ENCODE measurements around the gene KRTAP13-1.

KRTAP13-1 gene

GRCh38 chr21:30395731-30396130 is at the start of gene KRTAP13-1:
Gene KRTAP13-1, plus strand, starts transcription at chr21:30396031. Its CDS starts 56 bp downstream, at chr21:30396087.
- Mint-ChIP-seq H3K27ac (no peak within 1 kb of the TSS), H3K9me3 (no peaks in the 10 kb centered on the region), H3K27me3 (peaks cover 7% of the 10 kb centered on the region), H3K4me1 (no peaks in the 10 kb centered on the region), H3K36me3 (no peaks in the 10 kb centered on the region), H3K4me3 (no peak within 1 kb of the TSS)

DNA sequence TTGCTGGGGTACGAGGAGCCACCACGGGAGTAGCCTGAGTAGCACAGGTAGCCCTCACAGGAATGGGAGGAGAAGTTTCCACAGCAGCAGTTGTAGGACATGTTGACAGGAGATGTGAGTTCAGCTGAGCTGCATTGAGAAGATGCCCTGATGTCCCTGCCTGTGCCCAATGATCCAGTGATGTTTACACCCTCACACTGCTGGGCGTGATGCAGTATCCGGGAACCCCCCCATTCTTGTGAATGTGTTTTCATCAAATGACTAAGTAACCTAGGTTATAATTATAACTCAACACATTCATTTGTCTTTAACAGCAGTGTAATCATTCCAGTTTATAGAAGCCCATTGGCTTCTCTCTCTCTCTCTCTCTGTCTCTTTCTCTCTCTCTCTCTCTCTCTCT is 47.3 kb upstream of the KRTAP13-1 start, which contains the start of gene KRTAP23-1:
Gene KRTAP23-1, minus strand, starts transcription at position 101 of the 400 bp plus-strand sequence. Its CDS starts 0 bp downstream, at position 101.
- Mint-ChIP-seq H3K27ac (no peak within 1 kb of the TSS), H3K9me3 (no peaks in the 10 kb centered on the region), H3K4me1 (no peaks in the 10 kb centered on the region), H3K36me3 (no peaks in the 10 kb centered on the region), H3K4me3 (no peak within 1 kb of the TSS), H3K27me3 (peaks cover 3% of the 10 kb centered on the region)

- H3K27me3 Mint-ChIP-seq, result peaks cover 3% of the 10 kb centered on the region
- no peaks in the 10 kb centered on the region for H3K9me3 Mint-ChIP-seq
- H3K4me1 Mint-ChIP-seq, result no peaks in the 10 kb centered on the region
- H3K36me3 Mint-ChIP-seq, result no peaks in the 10 kb centered on the region
- H3K4me3 Mint-ChIP-seq, result no peak overlapping the region
- H3K27ac Mint-ChIP-seq, result no peak overlapping the region
These were observed 46.3 kb upstream of the KRTAP13-1 start for GRCh38 chr21:30349572-30349971.

GRCh38 chr21:30351534-30351933 is 44.3 kb upstream of the KRTAP13-1 start:
- no peak overlapping the region for H3K4me3 Mint-ChIP-seq
- H3K4me1 Mint-ChIP-seq, result no peaks in the 10 kb centered on the region
- H3K9me3 Mint-ChIP-seq, result no peaks in the 10 kb centered on the region
- H3K27ac Mint-ChIP-seq, result no peak overlapping the region
- no peaks in the 10 kb centered on the region for H3K36me3 Mint-ChIP-seq
- H3K27me3 Mint-ChIP-seq, result peaks cover 7% of the 10 kb centered on the region

- Mint-ChIP-seq H3K27ac (no peak overlapping the region), H3K4me3 (no peak overlapping the region), H3K9me3 (no peaks in the 10 kb centered on the region), H3K4me1 (no peaks in the 10 kb centered on the region), H3K27me3 (peaks cover 9% of the 10 kb centered on the region), H3K36me3 (no peaks in the 10 kb centered on the region)
These were observed 41.4 kb upstream of the KRTAP13-1 start for GRCh38 chr21:30354308-30355005.

- H3K27ac Mint-ChIP-seq, result no peak overlapping the region
- H3K27me3 Mint-ChIP-seq, result peaks cover 9% of the 10 kb centered on the region
- no peaks in the 10 kb centered on the region for H3K9me3 Mint-ChIP-seq
- H3K36me3 Mint-ChIP-seq, result no peaks in the 10 kb centered on the region
- no peaks in the 10 kb centered on the region for H3K4me1 Mint-ChIP-seq
- no peak overlapping the region for H3K4me3 Mint-ChIP-seq
These were observed 39.9 kb upstream of the KRTAP13-1 start for GRCh38 chr21:30355906-30356305.

DNA sequence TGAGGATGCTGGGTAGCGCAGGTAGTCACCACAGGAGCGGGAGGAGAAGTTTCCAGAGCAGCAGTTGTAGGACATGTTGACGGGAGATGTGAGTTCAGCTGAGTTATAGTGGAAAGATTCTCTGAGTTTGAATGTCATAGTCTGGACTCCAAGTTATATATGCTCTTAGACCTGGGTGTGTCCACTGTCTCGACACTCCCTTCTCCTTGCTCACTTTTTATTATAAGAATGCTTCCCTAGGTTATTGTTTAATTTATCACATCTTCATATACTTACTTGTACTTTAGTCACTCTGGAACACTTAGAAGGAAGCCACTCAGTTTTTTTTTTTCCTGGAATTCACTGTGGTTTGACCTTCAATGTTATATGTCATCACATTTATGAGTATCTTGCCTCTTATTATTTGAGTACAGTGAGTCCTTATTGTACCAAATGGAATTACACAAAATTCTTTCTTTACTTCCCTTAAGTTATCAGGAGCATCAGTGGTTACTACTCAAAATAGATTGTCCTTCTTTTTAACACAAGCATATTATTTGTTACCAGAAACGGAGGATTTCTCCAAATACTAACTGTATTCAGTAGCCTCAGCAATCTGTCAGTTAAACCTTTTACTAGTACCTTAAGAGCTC is 23.6 kb upstream of the KRTAP13-1 start, which contains the start of gene KRTAP13-2:
Gene KRTAP13-2, minus strand, starts transcription at position 133 of the 632 bp plus-strand sequence. Its CDS starts 58 bp downstream, at position 75.
- Mint-ChIP-seq H3K4me1 (no peaks in the 10 kb centered on the region), H3K4me3 (no peak within 1 kb of the TSS), H3K27me3 (peaks cover 4% of the 10 kb centered on the region), H3K36me3 (no peaks in the 10 kb centered on the region), H3K27ac (no peak within 1 kb of the TSS), H3K9me3 (no peaks in the 10 kb centered on the region)

DNA sequence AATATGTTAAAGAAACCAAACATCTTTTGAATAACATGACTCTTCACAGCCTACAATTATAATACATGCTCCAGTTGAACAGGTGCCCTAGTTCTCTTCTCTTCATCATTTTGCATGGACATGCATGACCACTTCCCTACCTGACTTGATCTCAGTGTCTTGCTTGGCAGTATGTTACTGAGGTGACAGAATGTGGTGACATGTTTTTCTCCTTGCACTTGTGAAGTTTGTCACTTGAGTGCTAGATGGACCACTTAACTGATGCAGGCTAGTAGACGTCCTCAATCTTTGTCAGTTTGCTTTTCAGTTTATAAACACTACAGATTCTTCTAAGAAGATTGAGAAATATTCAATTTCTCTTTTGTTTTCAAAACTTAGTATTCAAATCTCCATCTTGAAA is 13.6 kb upstream of the KRTAP13-1 start:
- Mint-ChIP-seq H3K27me3 (peaks cover 8% of the 10 kb centered on the region), H3K36me3 (no peaks in the 10 kb centered on the region), H3K9me3 (peaks cover 5% of the 10 kb centered on the region), H3K27ac (no peak overlapping the region), H3K4me1 (no peaks in the 10 kb centered on the region), H3K4me3 (no peak overlapping the region)

- H3K4me1 Mint-ChIP-seq, result no peaks in the 10 kb centered on the region
These were observed 4.3 kb upstream of the KRTAP13-1 start for GRCh38 chr21:30391492-30392025.

DNA sequence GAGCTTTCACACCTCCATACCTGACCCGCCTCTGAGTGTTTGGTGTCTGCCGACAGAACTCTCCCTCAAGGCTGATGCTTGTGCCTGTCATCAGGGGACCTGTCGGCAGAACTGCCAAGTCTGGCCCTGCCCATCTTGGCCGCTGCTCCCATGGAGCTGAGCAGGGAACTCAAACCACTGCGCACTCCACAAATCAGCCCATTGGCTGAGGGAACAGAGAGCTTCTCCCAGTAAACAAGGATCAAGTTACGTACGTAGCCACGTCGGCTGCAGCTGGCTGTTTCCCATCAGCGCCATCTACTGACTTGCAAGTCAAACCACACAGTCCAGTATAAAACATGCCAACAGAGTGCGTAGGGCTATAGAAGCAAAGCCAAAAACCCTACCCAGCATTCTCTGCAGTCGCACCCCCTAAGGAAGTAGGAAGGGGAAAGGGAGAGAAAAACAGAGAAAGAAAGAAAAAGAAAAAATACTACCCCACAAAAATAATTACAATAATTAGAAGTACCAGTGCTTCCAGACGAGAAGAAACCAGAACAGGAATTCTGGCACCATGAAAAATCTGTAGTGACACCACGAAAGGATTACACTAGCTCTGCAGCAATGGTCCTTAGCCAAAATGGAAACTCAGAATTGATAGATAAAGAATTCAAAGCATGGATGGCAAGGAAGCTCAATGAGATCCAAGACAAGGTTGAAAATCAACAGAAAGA is 13.1 kb downstream of the KRTAP13-1 start:
- H3K27ac Mint-ChIP-seq, result peak overlapping the region; percentile 15
- peaks cover 7% of the 10 kb centered on the region for H3K9me3 Mint-ChIP-seq
- no peaks in the 10 kb centered on the region for H3K4me1 Mint-ChIP-seq

More at GRCh38 chr21:30391492-30392025, 4.3 kb upstream of the KRTAP13-1 start:
- no peaks in the 10 kb centered on the region for H3K36me3 Mint-ChIP-seq
- no peak overlapping the region for H3K4me3 Mint-ChIP-seq
- no peaks in the 10 kb centered on the region for H3K9me3 Mint-ChIP-seq
- H3K27me3 Mint-ChIP-seq, result peaks cover 4% of the 10 kb centered on the region
- H3K27ac Mint-ChIP-seq, result no peak overlapping the region

DNA sequence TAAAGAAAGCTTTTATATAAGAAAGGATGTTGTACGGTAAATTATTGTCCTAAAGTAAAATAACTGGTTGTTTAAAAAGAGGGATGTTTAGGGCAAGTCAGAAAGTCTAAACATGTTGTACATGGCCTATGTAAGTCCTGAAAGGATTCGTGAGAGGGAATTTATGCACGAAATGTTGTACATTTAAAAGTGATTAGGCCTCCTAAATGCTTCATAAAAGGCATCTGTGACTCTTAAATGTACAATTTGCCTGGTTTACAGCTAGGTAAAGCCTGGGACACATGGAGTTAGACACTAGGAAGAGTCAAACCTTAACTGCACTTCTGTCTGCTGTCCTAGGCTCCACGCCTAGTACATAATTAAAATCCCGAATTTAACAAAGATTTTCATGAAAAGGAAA is 20.2 kb downstream of the KRTAP13-1 start:
- H3K4me1 Mint-ChIP-seq, result no peaks in the 10 kb centered on the region
- H3K9me3 Mint-ChIP-seq, result peaks cover 8% of the 10 kb centered on the region
- H3K27me3 Mint-ChIP-seq, result peaks cover 5% of the 10 kb centered on the region
- H3K36me3 Mint-ChIP-seq, result no peaks in the 10 kb centered on the region
- no peak overlapping the region for H3K27ac Mint-ChIP-seq
- H3K4me3 Mint-ChIP-seq, result no peak overlapping the region

More for the DNA sequence above, 13.1 kb downstream of the KRTAP13-1 start:
- Mint-ChIP-seq H3K4me3 (no peak overlapping the region), H3K27me3 (peaks cover 14% of the 10 kb centered on the region), H3K36me3 (no peaks in the 10 kb centered on the region)

GRCh38 chr21:30425826-30426225 is 30.0 kb downstream of the KRTAP13-1 start, which contains the start of gene KRTAP13-3:
Gene KRTAP13-3, minus strand, starts transcription at chr21:30425926. Its CDS starts 14 bp downstream, at chr21:30425912.
- Mint-ChIP-seq H3K27me3 (peaks cover 4% of the 10 kb centered on the region), H3K27ac (no peak within 1 kb of the TSS), H3K4me3 (no peak within 1 kb of the TSS), H3K4me1 (no peaks in the 10 kb centered on the region), H3K9me3 (no peaks in the 10 kb centered on the region), H3K36me3 (no peaks in the 10 kb centered on the region)

- Mint-ChIP-seq H3K27ac (no peak overlapping the region), H3K27me3 (peaks cover 4% of the 10 kb centered on the region), H3K9me3 (no peaks in the 10 kb centered on the region)
These were observed 30.9 kb downstream of the KRTAP13-1 start for GRCh38 chr21:30426731-30427130.

DNA sequence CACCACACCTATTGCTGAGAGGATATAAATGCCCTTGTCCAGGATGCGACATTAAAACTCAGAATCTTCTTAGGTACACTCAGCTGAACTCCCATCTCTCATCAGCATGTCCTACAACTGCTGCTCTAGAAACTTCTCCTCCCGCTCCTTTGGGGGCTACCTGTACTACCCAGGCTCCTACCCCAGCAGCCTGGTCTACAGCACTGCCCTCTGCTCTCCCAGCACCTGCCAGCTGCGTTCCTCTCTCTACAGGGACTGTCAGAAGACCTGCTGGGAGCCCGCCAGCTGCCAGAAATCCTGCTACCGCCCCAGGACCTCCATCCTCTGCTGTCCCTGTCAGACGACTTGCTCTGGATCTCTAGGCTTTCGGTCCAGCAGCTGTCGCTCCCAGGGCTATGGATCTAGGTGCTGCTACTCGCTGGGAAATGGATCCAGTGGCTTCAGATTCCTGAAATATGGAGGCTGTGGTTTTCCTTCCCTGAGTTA is 34.4 kb downstream of the KRTAP13-1 start, which contains the start of gene KRTAP13-4:
Gene KRTAP13-4, plus strand, starts transcription at position 51 of the 486 bp plus-strand sequence. Its CDS starts 56 bp downstream, at position 107.
- H3K27me3 Mint-ChIP-seq, result peaks cover 2% of the 10 kb centered on the region
- H3K4me1 Mint-ChIP-seq, result no peaks in the 10 kb centered on the region
- H3K27ac Mint-ChIP-seq, result no peak within 1 kb of the TSS
- H3K9me3 Mint-ChIP-seq, result no peaks in the 10 kb centered on the region
- H3K4me3 Mint-ChIP-seq, result no peak within 1 kb of the TSS
- H3K36me3 Mint-ChIP-seq, result no peaks in the 10 kb centered on the region

More at GRCh38 chr21:30426731-30427130, 30.9 kb downstream of the KRTAP13-1 start:
- no peaks in the 10 kb centered on the region for H3K4me1 Mint-ChIP-seq
- no peak overlapping the region for H3K4me3 Mint-ChIP-seq
- H3K36me3 Mint-ChIP-seq, result no peaks in the 10 kb centered on the region

GRCh38 chr21:30434033-30434631 is 38.3 kb downstream of the KRTAP13-1 start:
- H3K4me1 Mint-ChIP-seq, result no peaks in the 10 kb centered on the region
- H3K27ac Mint-ChIP-seq, result no peak overlapping the region
- no peak overlapping the region for H3K4me3 Mint-ChIP-seq
- H3K36me3 Mint-ChIP-seq, result no peaks in the 10 kb centered on the region
- H3K27me3 Mint-ChIP-seq, result peaks cover 2% of the 10 kb centered on the region
- H3K9me3 Mint-ChIP-seq, result no peaks in the 10 kb centered on the region
